Natural killer cell treated with Interleukin-12 subunit alpha and Interleukin-12 subunit beta and Interleukin-15 and Interleukin-18, amount 100 ng/mL, for 72 hours (primary cell): ENCODE data around the gene ARHGAP26. TPM values are rescaled to one million over a fixed set of nuclear protein-coding genes. Genes with fewer than 3 reads are reported as not detected.
A peak's percentile ranks its signal among the peaks of the same experiment; 100 is the strongest.

Source experiments
- ATAC-seq, 2 donors: fragments of 150-1000 bp; cut with Tn5 transposase in 1 of 2; sonication (Bioruptor Pico), chemical (Tn5 transposase) in 1 of 2; 2 replicates each; pipeline ENCODE4 v1.10.0; 2021
- DNase-seq: peaks from one replicate; pipeline ENCODE4 v3.0.0; 2022; ENCODE audit warnings: low spot score
- H3K27ac Mint-ChIP-seq, 2 donors: 1 replicate in 1 of 2; 2 replicates in 1 of 2; pipeline ENCODE4 v1.8.0; 2022; ENCODE audit warnings: mixed read lengths in 2 of 2, mild to moderate bottlenecking in 1 of 2, moderate library complexity in 1 of 2
- H3K27me3 Mint-ChIP-seq, 2 donors: 1 replicate in 1 of 2; 2 replicates in 1 of 2; pipeline ENCODE4 v1.8.0; 2022; ENCODE audit warnings: mixed read lengths in 2 of 2
- H3K36me3 Mint-ChIP-seq: one replicate; pipeline ENCODE4 v1.8.0; 2022; ENCODE audit warnings: mixed read lengths
- H3K4me1 Mint-ChIP-seq, 2 donors: 1 replicate in 1 of 2; 2 replicates in 1 of 2; pipeline ENCODE4 v1.8.0; 2022; ENCODE audit warnings: low read depth in 2 of 2, mixed read lengths in 2 of 2, mild to moderate bottlenecking in 1 of 2
- H3K4me3 Mint-ChIP-seq: one replicate; pipeline ENCODE4 v1.8.0; 2022; ENCODE audit warnings: mixed read lengths
- H3K9me3 Mint-ChIP-seq: 2 replicates; pipeline ENCODE4 v1.8.0; 2022; ENCODE audit warnings: mixed read lengths
- total RNA-seq, 2 donors: library from RNA; stranded (reverse); gene quantifications; one replicate each; pipeline ENCODE4 v1.2.3, GENCODE V29; 2022

The ARHGAP26 gene
- total RNA-seq, 2 donors from 2014 or later, result 109 to 110 TPM

GRCh38 chr5:143135832-143136551, 365.8 kb downstream of the ARHGAP26 start:
- peaks cover 26 to 35% of the 10 kb centered on the region in 2 donors for H3K4me1 Mint-ChIP-seq
- no peak overlapping the region for H3K4me3 Mint-ChIP-seq
- H3K27me3 Mint-ChIP-seq, result no peaks in the 10 kb centered on the region
- DNase-seq (no peak), ATAC-seq (no peak)
- H3K36me3 Mint-ChIP-seq, result peaks cover 17% of the 10 kb centered on the region
- no peaks in the 10 kb centered on the region for H3K9me3 Mint-ChIP-seq
- peak overlapping the region in 1 of 2 donors; percentile 20 for H3K27ac Mint-ChIP-seq

- no peak overlapping the region for H3K4me3 Mint-ChIP-seq
- H3K27me3 Mint-ChIP-seq, result no peaks in the 10 kb centered on the region
- H3K9me3 Mint-ChIP-seq, result no peaks in the 10 kb centered on the region
- peaks cover 17% of the 10 kb centered on the region for H3K36me3 Mint-ChIP-seq
- no peak for DNase-seq
- no peak for ATAC-seq
- peaks cover 34 to 36% of the 10 kb centered on the region in 2 donors for H3K4me1 Mint-ChIP-seq
- no peak overlapping the region for H3K27ac Mint-ChIP-seq
These were observed 368.7 kb downstream of the ARHGAP26 start for GRCh38 chr5:143138839-143139238.

GRCh38 chr5:143139585-143139984, 369.4 kb downstream of the ARHGAP26 start:
- peaks cover 29 to 33% of the 10 kb centered on the region in 2 donors for H3K4me1 Mint-ChIP-seq
- no peaks in the 10 kb centered on the region for H3K27me3 Mint-ChIP-seq
- H3K36me3 Mint-ChIP-seq, result peaks cover 13% of the 10 kb centered on the region
- H3K9me3 Mint-ChIP-seq, result no peaks in the 10 kb centered on the region
- DNase-seq, result no peak
- no peak overlapping the region for H3K4me3 Mint-ChIP-seq
- H3K27ac Mint-ChIP-seq, result no peak overlapping the region
- no peak for ATAC-seq

GRCh38 chr5:143140492-143141203, 370.5 kb downstream of the ARHGAP26 start:
- peaks cover 15% of the 10 kb centered on the region for H3K36me3 Mint-ChIP-seq
- no peak overlapping the region for H3K4me3 Mint-ChIP-seq
- peaks cover 27 to 30% of the 10 kb centered on the region in 2 donors for H3K4me1 Mint-ChIP-seq
- DNase-seq (no peak), ATAC-seq (no peak)
- no peaks in the 10 kb centered on the region for H3K27me3 Mint-ChIP-seq
- H3K9me3 Mint-ChIP-seq, result peaks cover 3% of the 10 kb centered on the region
- H3K27ac Mint-ChIP-seq, result peak overlapping the region in 1 of 2 donors; percentile 16

GRCh38 chr5:143141652-143142051, 371.5 kb downstream of the ARHGAP26 start:
- H3K27ac Mint-ChIP-seq, result peak overlapping the region in 1 of 2 donors; percentile 22
- H3K4me3 Mint-ChIP-seq, result no peak overlapping the region
- H3K9me3 Mint-ChIP-seq, result peaks cover 3% of the 10 kb centered on the region
- H3K36me3 Mint-ChIP-seq, result peaks cover 14% of the 10 kb centered on the region
- peaks cover 26 to 31% of the 10 kb centered on the region in 2 donors for H3K4me1 Mint-ChIP-seq
- DNase-seq (no peak), ATAC-seq (no peak)
- H3K27me3 Mint-ChIP-seq, result no peaks in the 10 kb centered on the region

GRCh38 chr5:143142596-143143435, 372.6 kb downstream of the ARHGAP26 start:
- ATAC-seq, result peak; percentile 53 to 78
- DNase-seq, result no peak
- H3K4me1 Mint-ChIP-seq, result peaks cover 26 to 32% of the 10 kb centered on the region in 2 donors

GRCh38 chr5:143143973-143144372, 373.8 kb downstream of the ARHGAP26 start:
- Mint-ChIP-seq H3K27me3 (no peaks in the 10 kb centered on the region), H3K36me3 (peaks cover 23% of the 10 kb centered on the region), H3K27ac (peak overlapping the region in 1 of 2 donors; percentile 62), H3K9me3 (peaks cover 5% of the 10 kb centered on the region), H3K4me3 (no peak overlapping the region), H3K4me1 (peaks cover 32 to 37% of the 10 kb centered on the region in 2 donors)
- DNase-seq (no peak), ATAC-seq (no peak)

More at GRCh38 chr5:143142596-143143435, 372.6 kb downstream of the ARHGAP26 start:
- Mint-ChIP-seq H3K36me3 (peaks cover 17% of the 10 kb centered on the region), H3K9me3 (peaks cover 3% of the 10 kb centered on the region), H3K4me3 (peak overlapping the region; percentile 14), H3K27ac (peak overlapping the region in 1 of 2 donors; percentile 22), H3K27me3 (no peaks in the 10 kb centered on the region)

GRCh38 chr5:143145243-143146160, 375.3 kb downstream of the ARHGAP26 start:
- Mint-ChIP-seq H3K36me3 (peaks cover 29% of the 10 kb centered on the region), H3K9me3 (peaks cover 5% of the 10 kb centered on the region), H3K27ac (peak overlapping the region; percentile 53 to 85), H3K27me3 (no peaks in the 10 kb centered on the region), H3K4me3 (peak overlapping the region; percentile 43), H3K4me1 (peaks cover 46 to 47% of the 10 kb centered on the region in 2 donors)
- DNase-seq, result no peak
- no peak for ATAC-seq

GRCh38 chr5:143146161-143146560, 376.0 kb downstream of the ARHGAP26 start:
- peaks cover 5% of the 10 kb centered on the region for H3K9me3 Mint-ChIP-seq
- ATAC-seq (no peak), DNase-seq (no peak)
- peaks cover 46 to 47% of the 10 kb centered on the region in 2 donors for H3K4me1 Mint-ChIP-seq
- peak overlapping the region; percentile 53 to 85 for H3K27ac Mint-ChIP-seq
- no peaks in the 10 kb centered on the region for H3K27me3 Mint-ChIP-seq
- peaks cover 36% of the 10 kb centered on the region for H3K36me3 Mint-ChIP-seq
- H3K4me3 Mint-ChIP-seq, result no peak overlapping the region

GRCh38 chr5:143147383-143147782, 377.2 kb downstream of the ARHGAP26 start:
- peak overlapping the region in 1 of 2 donors; percentile 85 for H3K27ac Mint-ChIP-seq
- peaks cover 46% of the 10 kb centered on the region for H3K36me3 Mint-ChIP-seq
- H3K27me3 Mint-ChIP-seq, result no peaks in the 10 kb centered on the region
- no peak for ATAC-seq
- peaks cover 46 to 48% of the 10 kb centered on the region in 2 donors for H3K4me1 Mint-ChIP-seq
- peaks cover 5% of the 10 kb centered on the region for H3K9me3 Mint-ChIP-seq
- no peak for DNase-seq
- H3K4me3 Mint-ChIP-seq, result no peak overlapping the region

GRCh38 chr5:143147902-143148301, 377.7 kb downstream of the ARHGAP26 start:
- H3K9me3 Mint-ChIP-seq, result peaks cover 5% of the 10 kb centered on the region
- peaks cover 46% of the 10 kb centered on the region for H3K36me3 Mint-ChIP-seq
- peaks cover 47 to 48% of the 10 kb centered on the region in 2 donors for H3K4me1 Mint-ChIP-seq
- H3K27ac Mint-ChIP-seq, result peak overlapping the region; percentile 55 to 85
- DNase-seq (no peak), ATAC-seq (no peak)
- H3K4me3 Mint-ChIP-seq, result no peak overlapping the region
- no peaks in the 10 kb centered on the region for H3K27me3 Mint-ChIP-seq

GRCh38 chr5:143148771-143149170, 378.6 kb downstream of the ARHGAP26 start:
- ATAC-seq, result peak; percentile 76 to 85
- peaks cover 50% of the 10 kb centered on the region for H3K36me3 Mint-ChIP-seq
- peak overlapping the region; percentile 33 for H3K4me3 Mint-ChIP-seq
- peaks cover 42 to 51% of the 10 kb centered on the region in 2 donors for H3K4me1 Mint-ChIP-seq
- no peaks in the 10 kb centered on the region for H3K27me3 Mint-ChIP-seq
- peaks cover 5% of the 10 kb centered on the region for H3K9me3 Mint-ChIP-seq
- no peak for DNase-seq
- H3K27ac Mint-ChIP-seq, result peak overlapping the region; percentile 55 to 85
